Measurements from ENCODE around the gene TASL.
A peak's percentile ranks its signal among the peaks of the same experiment; 100 is the strongest.

Gene TASL

GRCh38 chrX:30577362-30577991, at the start of gene TASL:
Gene TASL (minus strand): TSS chrX:30577766. CDS start chrX:30560355, 17,411 bp downstream.
- no peak within 1 kb of the TSS for H3K4me3 ChIP-seq (ENCODE audit: low read depth, low read length)
- TF ChIP-seq CTCF (IDR thresholded peaks at IDR 0.05; ENCODE audit: insufficient read depth, low read length, missing control alignments): no peak

GRCh38 chrX:30626402-30626801, 48.8 kb upstream of the TASL start:
- no peak for TF ChIP-seq CTCF (IDR thresholded peaks at IDR 0.05; ENCODE audit: insufficient read depth, low read length, missing control alignments)
- ChIA-PET CTCF (interaction anchor here (0.7 kb wide), 1 partner anchor 9 kb away, joined by 3 read pairs; no protein-coding TSS in a partner anchor), POLR2A (no interaction called here)
- H3K4me3 ChIP-seq (ENCODE audit: low read depth, low read length): no peak overlapping the region
- DNase-seq (ENCODE audit: low read depth, low spot score): no peak

More at GRCh38 chrX:30577362-30577991, at the start of gene TASL:
- no peak for DNase-seq (ENCODE audit: low read depth, low spot score)
- POLR2A ChIA-PET: no interaction called here
- CTCF ChIA-PET: no interaction called here

GRCh38 chrX:30622361-30622760, 44.8 kb upstream of the TASL start:
- CTCF ChIA-PET: interaction anchor here (1.3 kb wide), 1 partner anchor 11 kb away, joined by 3 read pairs; no protein-coding TSS in a partner anchor

GRCh38 chrX:30620980-30621618, 43.5 kb upstream of the TASL start:
- ChIA-PET CTCF (no interaction called here), POLR2A (no interaction called here)
- H3K4me3 ChIP-seq (ENCODE audit: low read depth, low read length): no peak overlapping the region
- no peak for TF ChIP-seq CTCF (IDR thresholded peaks at IDR 0.05; ENCODE audit: insufficient read depth, low read length, missing control alignments)
- DNase-seq (ENCODE audit: low read depth, low spot score): peak; percentile 74

More at GRCh38 chrX:30622361-30622760, 44.8 kb upstream of the TASL start:
- POLR2A ChIA-PET: no interaction called here
- DNase-seq (ENCODE audit: low read depth, low spot score): no peak
- no peak for TF ChIP-seq CTCF (IDR thresholded peaks at IDR 0.05; ENCODE audit: insufficient read depth, low read length, missing control alignments)
- no peak overlapping the region for H3K4me3 ChIP-seq (ENCODE audit: low read depth, low read length)

GRCh38 chrX:30620125-30620524, 42.6 kb upstream of the TASL start:
- POLR2A ChIA-PET: no interaction called here

More at GRCh38 chrX:30620125-30620524, 42.6 kb upstream of the TASL start:
- no peak for TF ChIP-seq CTCF (IDR thresholded peaks at IDR 0.05; ENCODE audit: insufficient read depth, low read length, missing control alignments)
- no peak for DNase-seq (ENCODE audit: low read depth, low spot score)
- H3K4me3 ChIP-seq (ENCODE audit: low read depth, low read length): no peak overlapping the region
- CTCF ChIA-PET: no interaction called here

Data from AG04449 (cell line).